CD14-positive monocyte (primary cell): ENCODE results near the gene FRMPD4. TPM values are rescaled to one million over a fixed set of nuclear protein-coding genes. Genes with fewer than 3 reads are reported as not detected.

Experiments
- DNase-seq, 3 donors: peaks; one replicate each; pipeline ENCODE4 v3.0.0-alpha.2; 2011 to 2022
- H2AFZ ChIP-seq: 2 replicates; pipeline ENCODE4 v1.6.0; 2012; ENCODE audit warnings: mild to moderate bottlenecking, low read depth, low read length, inconsistent platforms; ENCODE audit not compliant: insufficient read depth, poor library complexity, severe bottlenecking
- H3K27ac ChIP-seq, 2 donors: 1 replicate in 1 of 2; 2 replicates in 1 of 2; pipeline ENCODE4 v1.5.1; 2012 to 2013; ENCODE audit warnings: low read length in 2 of 2, control low read depth in 1 of 2, inconsistent platforms in 1 of 2, low read depth in 1 of 2, mild to moderate bottlenecking in 1 of 2
- H3K27me3 ChIP-seq, 2 donors: one replicate each; pipeline versions ENCODE4 v1.6.0 to v1.6.1; 2011 to 2013; ENCODE audit warnings: low read length in 2 of 2; ENCODE audit not compliant: control insufficient read depth in 2 of 2, insufficient read depth in 2 of 2
- H3K36me3 ChIP-seq, 2 donors: replicated peaks in 1 of 2; 1 replicate in 1 of 2; 2 replicates in 1 of 2; pipeline versions ENCODE4 v1.5.1 to v1.6.1; 2012 to 2013; ENCODE audit warnings: low read length in 2 of 2, control low read depth in 1 of 2, inconsistent platforms in 1 of 2, mild to moderate bottlenecking in 1 of 2; ENCODE audit not compliant: insufficient read depth in 2 of 2, control insufficient read depth in 1 of 2
- H3K4me1 ChIP-seq, 2 donors: 1 replicate in 1 of 2; 2 replicates in 1 of 2; pipeline versions ENCODE4 v1.5.1 to v1.6.1; 2012 to 2013; ENCODE audit warnings: low read length in 2 of 2, control low read depth in 1 of 2, inconsistent platforms in 1 of 2, mild to moderate bottlenecking in 1 of 2, moderate library complexity in 1 of 2; ENCODE audit not compliant: insufficient read depth in 2 of 2, control insufficient read depth in 1 of 2
- H3K4me2 ChIP-seq: replicated peaks from 2 replicates; pipeline ENCODE3; 2012; ENCODE audit warnings: low read length, moderate library complexity, mild to moderate bottlenecking; ENCODE audit not compliant: poor library complexity, severe bottlenecking; ENCODE audit errors: extremely low read depth
- H3K4me3 ChIP-seq, 3 experiments: fragments of 200-600 bp in 1 of 3; sonication (generic) in 1 of 3; replicated peaks in 1 of 3; 1 replicate in 2 of 3; 2 replicates in 1 of 3; pipeline ENCODE4 v1.5.1; 2011 to 2013; ENCODE audit warnings: low read length in 3 of 3, mild to moderate bottlenecking in 3 of 3, control low read depth in 2 of 3, low read depth in 2 of 3, inconsistent platforms in 1 of 3, moderate library complexity in 1 of 3
- H3K79me2 ChIP-seq: 2 replicates; pipeline ENCODE4 v1.6.0; 2012; ENCODE audit warnings: mild to moderate bottlenecking, control low read depth, inconsistent platforms, low read length, moderate library complexity; ENCODE audit not compliant: insufficient read depth
- H3K9ac ChIP-seq: 2 replicates; pipeline ENCODE4 v1.6.0; 2017; ENCODE audit warnings: low read length, mild to moderate bottlenecking; ENCODE audit not compliant: insufficient read depth, poor library complexity, severe bottlenecking
- H3K9me3 ChIP-seq, 2 donors: replicated peaks in 1 of 2; 1 replicate in 1 of 2; 2 replicates in 1 of 2; pipeline versions ENCODE4 v1.5.1 to v1.6.1; 2012 to 2013; ENCODE audit warnings: low read length in 2 of 2, control low read depth in 1 of 2; ENCODE audit not compliant: control insufficient read depth in 1 of 2, insufficient read depth in 1 of 2
- H4K20me1 ChIP-seq: 2 replicates; pipeline ENCODE4 v1.6.0; 2012; ENCODE audit warnings: mild to moderate bottlenecking, low read length, control low read depth, moderate library complexity; ENCODE audit not compliant: insufficient read depth
- H3K27ac Mint-ChIP-seq, 7 donors: one replicate each; pipeline ENCODE4 v1.8.0; 2020; ENCODE audit warnings: mild to moderate bottlenecking in 7 of 7, mixed read lengths in 7 of 7, moderate library complexity in 6 of 7, inconsistent platforms in 2 of 7
- H3K27me3 Mint-ChIP-seq, 3 donors: one replicate each; pipeline ENCODE4 v1.8.0; 2021 to 2022; ENCODE audit warnings: low read depth in 3 of 3, mild to moderate bottlenecking in 3 of 3, mixed read lengths in 3 of 3, moderate library complexity in 3 of 3, inconsistent platforms in 1 of 3
- H3K36me3 Mint-ChIP-seq, 2 donors: one replicate each; pipeline ENCODE4 v1.8.0; 2020; ENCODE audit warnings: mixed read lengths in 2 of 2, inconsistent platforms in 1 of 2, mild to moderate bottlenecking in 1 of 2
- H3K4me1 Mint-ChIP-seq: one replicate; pipeline ENCODE4 v1.8.0; 2020; ENCODE audit warnings: mild to moderate bottlenecking, mixed read lengths
- H3K4me3 Mint-ChIP-seq, 2 donors: one replicate each; pipeline ENCODE4 v1.8.0; 2020; ENCODE audit warnings: mild to moderate bottlenecking in 2 of 2, mixed read lengths in 2 of 2, moderate library complexity in 1 of 2
- H3K9me3 Mint-ChIP-seq, 7 donors: one replicate each; pipeline ENCODE4 v1.8.0; 2020 to 2022; ENCODE audit warnings: mixed read lengths in 7 of 7, mild to moderate bottlenecking in 6 of 7, moderate library complexity in 6 of 7, inconsistent platforms in 2 of 7
- CTCF ChIP-seq: fragments of 200-600 bp; IDR thresholded peaks from one replicate; pipeline ENCODE4 v1.8.0; 2022; ENCODE audit warnings: antibody characterized with exemption, mild to moderate bottlenecking
- WGBS: methylation state at CpG from one replicate; pipeline ENCODE4 v1.1.5; 2013; ENCODE audit warnings: missing lambda C conversion rate; ENCODE audit not compliant: insufficient coverage; 5-methylcytosine and 5-hydroxymethylcytosine counted together
- intact Hi-C, 2 donors: fragments of 100-400 bp; cut with micrococcal nuclease; formaldehyde crosslinking; loops; one replicate each; pipeline versions ENCODE4 v1.15.0 to v1.15.1; 2023
- polyA plus RNA-seq, 3 donors: library from polyadenylated mRNA; depleted of rRNA in 1 of 3; unstranded in 2 of 3; stranded (reverse) in 1 of 3; fragments of 300-500 nt in 2 of 3; fragments of >200 nt in 1 of 3; fragmentation: Illumina TruSeq in 2 of 3; gene quantifications; 1 replicate in 2 of 3; 2 replicates in 1 of 3; pipeline ENCODE4 v1.2.3, GENCODE V29; 2012 to 2021

Gene FRMPD4
- polyA plus RNA-seq, 3 donors: not detected

- H3K9me3 ChIP-seq: no peaks in the 10 kb centered on the region
- WGBS: no CpG with 5 or more reads among the region's 2 CpGs
- no peak overlapping the region for H3K4me2 ChIP-seq
- no peaks in the 10 kb centered on the region for H3K36me3 ChIP-seq
- Mint-ChIP-seq H3K9me3 (peaks cover 0 to 4% (median 0%) of the 10 kb centered on the region in 7 donors), H3K36me3 (no peaks in the 10 kb centered on the region), H3K4me1 (no peaks in the 10 kb centered on the region), H3K27me3 (peaks cover 0 to 1% (median 0%) of the 10 kb centered on the region in 3 donors), H3K27ac (peak overlapping the region in 1 of 7 donors; percentile 43), H3K4me3 (no peak overlapping the region)
- no peak overlapping the region for H3K27ac ChIP-seq
- no peak for DNase-seq
- no peak overlapping the region for H3K9ac ChIP-seq
- H4K20me1 ChIP-seq: no peaks in the 10 kb centered on the region
- intact Hi-C loops: no loop called here
- H3K27me3 ChIP-seq: no peaks in the 10 kb centered on the region
- no peak overlapping the region for H3K4me3 ChIP-seq
- TF ChIP-seq CTCF: no peak
- H3K4me1 ChIP-seq: no peaks in the 10 kb centered on the region
- H3K79me2 ChIP-seq: no peaks in the 10 kb centered on the region
- no peak overlapping the region for H2AFZ ChIP-seq
Observed at GRCh38 chrX:12113321-12113720, 25.0 kb upstream of the FRMPD4 start.

GRCh38 chrX:12115377-12115776 lies 22.9 kb upstream of the FRMPD4 start:
- Mint-ChIP-seq H3K4me3 (no peak overlapping the region), H3K27me3 (peaks cover 0 to 1% (median 0%) of the 10 kb centered on the region in 3 donors), H3K9me3 (peaks cover 0 to 3% (median 0%) of the 10 kb centered on the region in 7 donors), H3K36me3 (no peaks in the 10 kb centered on the region), H3K27ac (no peak overlapping the region), H3K4me1 (no peaks in the 10 kb centered on the region)
- H3K4me1 ChIP-seq: no peaks in the 10 kb centered on the region
- H3K4me2 ChIP-seq: no peak overlapping the region
- no peaks in the 10 kb centered on the region for H3K27me3 ChIP-seq
- intact Hi-C loops: no loop called here
- no peak overlapping the region for H3K4me3 ChIP-seq
- no peak for TF ChIP-seq CTCF
- DNase-seq: no peak
- no peak overlapping the region for H3K9ac ChIP-seq
- WGBS: no CpG with 5 or more reads among the region's 2 CpGs
- H3K79me2 ChIP-seq: no peaks in the 10 kb centered on the region
- H3K27ac ChIP-seq: no peak overlapping the region
- H3K36me3 ChIP-seq: no peaks in the 10 kb centered on the region
- no peaks in the 10 kb centered on the region for H3K9me3 ChIP-seq
- no peak overlapping the region for H2AFZ ChIP-seq
- no peaks in the 10 kb centered on the region for H4K20me1 ChIP-seq
